ENCODE measurements around the gene CHST11.

CHST11 gene

GRCh38 chr12:104460041-104460719 is 3.4 kb downstream of the CHST11 start:
- no peak for DNase-seq (ENCODE audit: low spot score)

GRCh38 chr12:104460973-104461698 is 4.4 kb downstream of the CHST11 start:
- no peak for DNase-seq (ENCODE audit: low spot score)

GRCh38 chr12:104462325-104462724 is 5.6 kb downstream of the CHST11 start:
- no peak for DNase-seq (ENCODE audit: low spot score)

GRCh38 chr12:104462931-104463339 is 6.2 kb downstream of the CHST11 start:
- DNase-seq (ENCODE audit: low spot score): no peak

GRCh38 chr12:104463368-104463767 is 6.6 kb downstream of the CHST11 start:
- DNase-seq (ENCODE audit: low spot score): no peak

GRCh38 chr12:104464899-104465298 is 8.2 kb downstream of the CHST11 start:
- DNase-seq (ENCODE audit: low spot score): no peak

- no peak for DNase-seq (ENCODE audit: low spot score)
These were observed 10.1 kb downstream of the CHST11 start for GRCh38 chr12:104466709-104467345.

GRCh38 chr12:104467346-104467837 is 10.6 kb downstream of the CHST11 start:
- DNase-seq (ENCODE audit: low spot score): no peak

- DNase-seq (ENCODE audit: low spot score): no peak
These were observed 11.6 kb downstream of the CHST11 start for GRCh38 chr12:104468371-104468770.

- no peak for DNase-seq (ENCODE audit: low spot score)
These were observed 12.3 kb downstream of the CHST11 start for GRCh38 chr12:104469066-104469465.

GRCh38 chr12:104469523-104469922 is 12.8 kb downstream of the CHST11 start:
- no peak for DNase-seq (ENCODE audit: low spot score)

GRCh38 chr12:104470521-104470920 is 13.8 kb downstream of the CHST11 start:
- DNase-seq (ENCODE audit: low spot score): no peak

- DNase-seq (ENCODE audit: low spot score): no peak
These were observed 14.6 kb downstream of the CHST11 start for GRCh38 chr12:104471336-104471735.

- no peak for DNase-seq (ENCODE audit: low spot score)
These were observed 16.0 kb downstream of the CHST11 start for GRCh38 chr12:104472748-104473147.

GRCh38 chr12:104473374-104473983 is 16.7 kb downstream of the CHST11 start:
- DNase-seq (ENCODE audit: low spot score): no peak

GRCh38 chr12:104475271-104475670 is 18.5 kb downstream of the CHST11 start:
- no peak for DNase-seq (ENCODE audit: low spot score)

- DNase-seq (ENCODE audit: low spot score): no peak
These were observed 21.0 kb downstream of the CHST11 start for GRCh38 chr12:104477510-104478390.

GRCh38 chr12:104478396-104479122 is 21.8 kb downstream of the CHST11 start:
- no peak for DNase-seq (ENCODE audit: low spot score)

- DNase-seq (ENCODE audit: low spot score): no peak
These were observed 22.4 kb downstream of the CHST11 start for GRCh38 chr12:104479123-104479662.

- DNase-seq (ENCODE audit: low spot score): no peak
These were observed 23.3 kb downstream of the CHST11 start for GRCh38 chr12:104480012-104480411.
